ENCODE measurements around the gene XPC.
"Not testable (repeated sequence)": the region's sequence is repeated elsewhere in the genome, so short reads cannot be mapped to it uniquely, and the experiment has no call there.

The XPC gene

GRCh38 chr3:14119651-14120050 is 58.8 kb downstream of the XPC start:
- no peak for DNase-seq (ENCODE audit: low read depth in 2 of 2)

- DNase-seq (ENCODE audit: low read depth in 2 of 2), result peak; percentile 3 to 9
Measured at GRCh38 chr3:14118400-14119381, 59.7 kb downstream of the XPC start.

GRCh38 chr3:14117468-14118399 is 60.7 kb downstream of the XPC start:
- DNase-seq (ENCODE audit: low read depth in 2 of 2), result no peak

- no peak for DNase-seq (ENCODE audit: low read depth in 2 of 2)
Measured at GRCh38 chr3:14113965-14114635, 64.3 kb downstream of the XPC start.

- DNase-seq (ENCODE audit: low read depth in 2 of 2), result no peak
Measured at GRCh38 chr3:14110699-14111098, 67.7 kb downstream of the XPC start.

- DNase-seq (ENCODE audit: low read depth in 2 of 2), result not testable (repeated sequence)
Measured at GRCh38 chr3:14109821-14110220, 68.6 kb downstream of the XPC start.

GRCh38 chr3:14097616-14098391 is 80.6 kb downstream of the XPC start:
- DNase-seq (ENCODE audit: low read depth in 2 of 2), result no peak

GRCh38 chr3:14096742-14097141 is 81.7 kb downstream of the XPC start:
- no peak for DNase-seq (ENCODE audit: low read depth in 2 of 2)
